Thyroid gland (tissue), 4 donors: ENCODE data around the gene MB. TPM values are rescaled to one million over a fixed set of nuclear protein-coding genes. Genes with fewer than 3 reads are reported as not detected.

Experiments
- DNase-seq, 2 donors: peaks; one replicate each; pipeline ENCODE4 v3.0.0-alpha.2; 2019
- H3K27ac ChIP-seq, 3 donors: fragments of 200-600 bp; sonication (generic); 1 replicate in 2 of 3; 2 replicates in 1 of 3; pipeline ENCODE4 v1.5.1; 2016 to 2019; ENCODE audit warnings: mild to moderate bottlenecking in 1 of 3, moderate library complexity in 1 of 3
- H3K27me3 ChIP-seq: fragments of 200-600 bp; sonication (generic); one replicate; pipeline ENCODE4 v1.5.1; 2019
- H3K36me3 ChIP-seq, 2 donors: fragments of 200-600 bp; sonication (generic); one replicate each; pipeline ENCODE4 v1.5.1; 2016 to 2019
- H3K4me1 ChIP-seq, 2 donors: fragments of 200-600 bp; sonication (generic); one replicate each; pipeline ENCODE4 v1.5.1; 2017 to 2019
- H3K4me3 ChIP-seq, 3 donors: fragments of 200-600 bp; sonication (generic); replicated peaks in 1 of 3; 1 replicate in 2 of 3; 2 replicates in 1 of 3; pipeline ENCODE4 v1.5.1; 2016; ENCODE audit warnings: mild to moderate bottlenecking in 1 of 3
- H3K9me3 ChIP-seq: fragments of 200-600 bp; sonication (generic); one replicate; pipeline ENCODE4 v1.5.1; 2017
- CTCF ChIP-seq, 6 experiments: fragments of 200-600 bp in 3 of 6; fragments of 450-650 bp in 3 of 6; sonication (generic) in 3 of 6; IDR thresholded peaks; one replicate each; pipeline ENCODE4 v1.5.1; 2016 to 2019; ENCODE audit warnings: antibody characterized with exemption in 6 of 6, mild to moderate bottlenecking in 2 of 6, inconsistent platforms in 1 of 6, moderate library complexity in 1 of 6
- POLR2A ChIP-seq, 2 donors: fragments of 450-650 bp; IDR thresholded peaks; one replicate each; pipeline ENCODE4 v1.6.1; 2017; ENCODE audit warnings: antibody characterized with exemption in 2 of 2, mild to moderate bottlenecking in 2 of 2, moderate library complexity in 1 of 2
- WGBS, 2 donors: methylation state at CpG; one replicate each; pipeline ENCODE4 v1.1.5; 2017; 5-methylcytosine and 5-hydroxymethylcytosine counted together
- intact Hi-C: fragments of 100-400 bp; cut with DNase I; formaldehyde crosslinking; loops from one replicate; pipeline ENCODE4 v1.15.1; 2023
- total RNA-seq, 4 donors: library from RNA; depleted of rRNA; stranded (reverse); fragments of >200 nt; gene quantifications; one replicate each; pipeline ENCODE4 v1.2.3, GENCODE V29; 2016

Gene MB
- total RNA-seq, 4 donors from 2014 or later, result 0.45 to 1.8 TPM; not detected in 2

DNA sequence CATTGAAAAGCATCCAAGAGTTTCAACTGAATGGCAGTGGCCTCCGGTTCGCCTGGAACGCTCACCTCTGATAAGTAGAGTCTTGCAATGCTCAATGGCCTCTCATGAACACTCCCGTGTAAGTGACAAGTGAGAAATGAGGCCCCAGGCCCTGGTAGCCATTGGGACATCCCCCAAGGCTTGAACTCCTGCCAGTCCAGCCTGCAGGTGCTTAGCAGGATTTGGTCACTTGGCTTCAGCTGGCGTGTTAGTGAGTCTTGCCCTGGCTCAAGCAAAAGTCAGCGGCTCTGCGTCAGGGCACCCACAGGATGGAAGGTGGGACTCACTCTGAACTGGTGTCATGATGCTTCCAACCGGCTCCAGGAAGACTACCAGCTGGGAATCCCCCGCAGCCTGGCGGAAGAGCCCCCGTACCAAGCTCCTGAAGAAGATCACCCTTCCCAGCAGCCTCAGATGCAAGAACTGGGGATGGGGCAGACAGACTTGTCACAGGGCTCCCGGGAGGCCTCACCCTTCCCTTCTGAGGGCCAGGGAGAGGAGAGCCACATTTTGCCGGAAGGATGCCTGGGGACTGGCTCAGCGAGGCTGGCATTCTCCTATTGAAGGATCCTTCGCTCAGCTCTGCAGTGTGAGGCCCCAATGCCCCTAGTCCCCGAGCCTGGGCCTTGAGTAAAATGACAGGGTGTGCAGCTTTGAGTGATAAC, 19.3 kb downstream of the MB start:
- DNase-seq, result peak; percentile 91 to 93
- WGBS, 2 donors, result 49 to 65% methylated on average over 9 to 13 of the region's 16 CpGs
- no peaks in the 10 kb centered on the region for H3K9me3 ChIP-seq
- intact Hi-C loops, result no loop called here
- H3K4me3 ChIP-seq, result no peak overlapping the region
- peaks cover under 1 to 12% of the 10 kb centered on the region in 2 donors for H3K4me1 ChIP-seq
- H3K36me3 ChIP-seq, result no peaks in the 10 kb centered on the region
- TF ChIP-seq CTCF (IDR thresholded peaks at IDR 0.05) (no peak), POLR2A (IDR thresholded peaks at IDR 0.05) (no peak)
- no peak overlapping the region for H3K27ac ChIP-seq
- no peaks in the 10 kb centered on the region for H3K27me3 ChIP-seq

DNA sequence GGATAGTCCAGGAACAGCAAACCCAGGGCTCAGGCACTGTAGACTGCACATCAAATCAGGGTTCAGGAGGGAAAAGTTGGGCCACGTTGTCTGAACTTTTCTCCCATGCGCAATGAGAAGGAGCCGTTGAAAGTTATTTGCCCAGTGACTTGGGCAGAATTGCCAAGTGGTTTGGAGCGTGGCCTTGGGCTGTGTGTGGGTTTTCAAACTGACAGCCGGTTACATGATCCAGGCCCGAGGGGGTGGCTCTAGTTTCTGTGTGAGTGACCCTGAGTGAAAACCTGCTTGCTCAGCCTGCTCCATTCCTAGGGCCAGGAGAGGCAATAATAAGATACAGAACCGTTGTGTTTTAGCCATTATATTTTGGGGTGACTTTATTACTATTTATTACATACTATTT, 20.3 kb downstream of the MB start:
- WGBS, 2 donors, result 76 to 81% methylated on average over 7 of the region's 7 CpGs
- no peak for DNase-seq
- TF ChIP-seq POLR2A (IDR thresholded peaks at IDR 0.05) (no peak), CTCF (IDR thresholded peaks at IDR 0.05) (no peak)
- Histone ChIP-seq H3K4me3 (no peak overlapping the region), H3K4me1 (peaks cover 3 to 8% of the 10 kb centered on the region in 2 donors), H3K9me3 (no peaks in the 10 kb centered on the region), H3K27me3 (no peaks in the 10 kb centered on the region), H3K36me3 (no peaks in the 10 kb centered on the region), H3K27ac (no peak overlapping the region)
- intact Hi-C loops, result no loop called here

DNA sequence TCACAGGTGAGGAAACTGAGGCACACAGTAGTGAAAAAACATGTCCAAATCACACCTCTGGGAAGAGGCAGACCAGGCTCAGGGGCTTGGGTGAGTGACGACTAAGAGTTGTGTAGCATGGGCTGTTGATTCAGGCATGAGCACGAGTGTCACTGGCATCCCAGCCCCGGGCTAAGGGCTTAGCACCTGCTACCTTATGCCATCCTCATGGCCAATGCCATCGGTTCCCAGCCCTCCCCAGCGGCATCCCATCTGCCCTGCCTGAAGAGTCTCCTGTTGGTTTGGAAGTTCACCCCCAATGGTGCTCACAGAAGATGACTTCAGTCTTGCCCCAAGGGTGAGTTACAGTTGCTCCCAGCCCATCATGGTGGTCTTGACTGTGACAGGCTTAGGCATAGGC, 22.4 kb downstream of the MB start:
- H3K9me3 ChIP-seq, result no peaks in the 10 kb centered on the region
- H3K27me3 ChIP-seq, result no peaks in the 10 kb centered on the region
- no peaks in the 10 kb centered on the region for H3K36me3 ChIP-seq
- intact Hi-C loops, result no loop called here
- H3K4me1 ChIP-seq, result peaks cover 3 to 8% of the 10 kb centered on the region in 2 donors
- no peak for DNase-seq
- no peak overlapping the region for H3K4me3 ChIP-seq
- no peak for TF ChIP-seq POLR2A (IDR thresholded peaks at IDR 0.05)
- TF ChIP-seq CTCF (IDR thresholded peaks at IDR 0.05), result no peak
- no peak overlapping the region for H3K27ac ChIP-seq
- WGBS, 2 donors, result 89 to 91% methylated on average over 3 to 5 of the region's 5 CpGs

- Histone ChIP-seq H3K27ac (no peak overlapping the region), H3K4me3 (no peak overlapping the region), H3K36me3 (no peaks in the 10 kb centered on the region), H3K4me1 (peaks cover 3 to 8% of the 10 kb centered on the region in 2 donors), H3K27me3 (no peaks in the 10 kb centered on the region), H3K9me3 (no peaks in the 10 kb centered on the region)
- intact Hi-C loops, result no loop called here
- TF ChIP-seq POLR2A (IDR thresholded peaks at IDR 0.05) (no peak), CTCF (IDR thresholded peaks at IDR 0.05) (no peak)
- DNase-seq, result no peak
- 80 to 84% methylated on average over 12 to 14 of the region's 14 CpGs for WGBS, 2 donors
Measured at GRCh38 chr22:35593891-35594470, 23.1 kb downstream of the MB start.
